HT-29 (cell line): ENCODE results near the gene MARCHF4. TPM values are rescaled to one million over a fixed set of nuclear protein-coding genes. Genes with fewer than 3 reads are reported as not detected.
A peak's percentile ranks its signal among the peaks of the same experiment; 100 is the strongest.

ENCODE experiments used
- DNase-seq: peaks from one replicate; pipeline ENCODE4 v3.0.0-alpha.2; 2015; ENCODE audit warnings: low spot score
- small RNA-seq: library from RNA; depleted of rRNA; stranded (forward); fragments of <200 nt; gene quantifications from one replicate; pipeline ENCODE3, GENCODE V24; 2014
- total RNA-seq: library from RNA; depleted of rRNA; stranded (reverse); fragments of >200 nt; shearing (Covaris generic); gene quantifications from 2 replicates; pipeline ENCODE4 v1.2.3, GENCODE V29; 2014; rRNA removed

MARCHF4 gene
- total RNA-seq, 1 experiment from 2014 or later: not detected

GRCh38 chr2:216350214-216350791 is 22.0 kb downstream of the MARCHF4 start:
- DNase-seq: no peak

- no peak for DNase-seq
Observed at GRCh38 chr2:216349366-216349765, 22.9 kb downstream of the MARCHF4 start.

DNA sequence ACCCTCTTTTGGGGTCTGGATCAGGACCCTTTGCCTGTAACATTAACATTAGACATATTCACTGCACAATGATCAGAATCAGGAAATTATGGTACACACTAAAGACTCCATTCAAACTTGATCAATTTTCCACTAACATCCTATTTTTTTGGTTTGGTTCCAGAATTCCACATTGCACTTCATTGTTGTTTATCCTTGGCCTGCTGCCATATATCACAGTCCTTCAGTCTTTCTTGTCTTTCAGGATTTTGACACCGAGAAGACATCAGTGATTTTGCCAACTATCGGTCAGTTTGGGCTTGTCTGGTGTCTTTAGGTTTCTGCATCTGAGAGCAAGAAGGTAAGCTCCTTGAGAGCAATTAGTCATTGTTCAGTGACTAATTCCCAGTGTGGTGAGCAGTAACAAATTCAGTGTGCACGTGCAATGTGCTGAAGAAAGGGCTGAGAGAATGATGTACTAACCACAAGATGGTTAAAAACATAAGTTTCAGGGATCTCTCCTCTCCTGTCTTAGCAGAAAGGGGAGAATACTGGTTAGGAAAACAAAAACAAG is 23.5 kb downstream of the MARCHF4 start:
- DNase-seq: no peak

- no peak for DNase-seq
Observed at GRCh38 chr2:216346781-216347180, 25.5 kb downstream of the MARCHF4 start.

GRCh38 chr2:216345846-216346245 is 26.4 kb downstream of the MARCHF4 start:
- DNase-seq: no peak

DNA sequence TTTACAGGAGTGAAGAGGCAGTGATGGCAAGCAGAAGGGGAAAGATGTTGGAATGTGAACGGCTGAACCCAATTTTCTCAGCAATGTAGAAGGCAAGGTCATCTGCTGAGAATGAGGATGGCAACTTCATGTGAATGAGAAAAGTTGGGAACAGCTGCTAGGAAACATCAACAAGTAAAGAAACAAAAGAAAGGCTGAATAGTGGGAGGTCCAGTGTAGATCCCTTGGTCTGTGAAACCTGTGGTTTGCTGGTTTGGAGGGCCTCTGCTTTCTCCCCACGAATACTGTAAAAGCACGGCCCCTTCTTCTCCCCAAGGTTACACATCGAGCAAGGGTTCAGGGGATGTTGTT is 27.4 kb downstream of the MARCHF4 start:
- no peak for DNase-seq

DNA sequence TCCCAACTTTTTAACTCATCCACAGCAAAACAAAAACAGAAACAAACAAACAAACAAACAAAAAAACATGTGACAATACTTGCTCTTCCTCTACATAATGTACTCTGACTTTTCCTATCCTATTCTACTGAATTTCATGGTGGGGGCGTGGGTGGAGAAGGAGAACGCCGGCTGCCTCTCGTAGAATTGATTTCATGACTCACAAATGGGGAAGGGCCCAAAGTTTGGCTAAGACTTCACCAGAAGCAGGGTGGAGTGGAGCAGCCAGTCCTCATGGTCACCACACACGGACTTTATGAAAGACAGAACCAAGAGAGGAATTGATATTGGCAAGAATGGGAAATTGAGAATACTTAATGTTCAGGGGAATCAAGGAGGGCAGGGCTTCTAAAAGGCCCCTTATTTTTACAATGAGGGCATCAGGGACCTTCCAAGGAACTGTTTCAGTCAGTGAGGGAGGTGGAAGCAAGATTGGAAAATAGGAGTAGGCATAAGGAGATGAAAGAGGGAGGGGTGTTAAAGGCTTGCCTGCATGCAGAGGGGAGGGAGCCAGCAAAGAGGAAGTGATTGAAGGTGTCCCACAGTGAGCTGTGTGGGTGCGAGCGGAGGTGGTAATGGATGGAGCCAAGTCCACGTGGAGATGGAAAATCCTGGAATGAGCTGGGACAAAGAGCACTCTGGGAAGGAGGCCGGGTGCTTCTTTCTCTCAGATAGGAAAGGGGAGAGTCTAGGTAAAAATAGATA is 27.9 kb downstream of the MARCHF4 start:
- no peak for DNase-seq

GRCh38 chr2:216343221-216343980 is 28.9 kb downstream of the MARCHF4 start:
- no peak for DNase-seq

GRCh38 chr2:216341121-216341520 is 31.2 kb downstream of the MARCHF4 start:
- DNase-seq: no peak

- DNase-seq: no peak
Observed at GRCh38 chr2:216340280-216340631, 32.0 kb downstream of the MARCHF4 start.

DNA sequence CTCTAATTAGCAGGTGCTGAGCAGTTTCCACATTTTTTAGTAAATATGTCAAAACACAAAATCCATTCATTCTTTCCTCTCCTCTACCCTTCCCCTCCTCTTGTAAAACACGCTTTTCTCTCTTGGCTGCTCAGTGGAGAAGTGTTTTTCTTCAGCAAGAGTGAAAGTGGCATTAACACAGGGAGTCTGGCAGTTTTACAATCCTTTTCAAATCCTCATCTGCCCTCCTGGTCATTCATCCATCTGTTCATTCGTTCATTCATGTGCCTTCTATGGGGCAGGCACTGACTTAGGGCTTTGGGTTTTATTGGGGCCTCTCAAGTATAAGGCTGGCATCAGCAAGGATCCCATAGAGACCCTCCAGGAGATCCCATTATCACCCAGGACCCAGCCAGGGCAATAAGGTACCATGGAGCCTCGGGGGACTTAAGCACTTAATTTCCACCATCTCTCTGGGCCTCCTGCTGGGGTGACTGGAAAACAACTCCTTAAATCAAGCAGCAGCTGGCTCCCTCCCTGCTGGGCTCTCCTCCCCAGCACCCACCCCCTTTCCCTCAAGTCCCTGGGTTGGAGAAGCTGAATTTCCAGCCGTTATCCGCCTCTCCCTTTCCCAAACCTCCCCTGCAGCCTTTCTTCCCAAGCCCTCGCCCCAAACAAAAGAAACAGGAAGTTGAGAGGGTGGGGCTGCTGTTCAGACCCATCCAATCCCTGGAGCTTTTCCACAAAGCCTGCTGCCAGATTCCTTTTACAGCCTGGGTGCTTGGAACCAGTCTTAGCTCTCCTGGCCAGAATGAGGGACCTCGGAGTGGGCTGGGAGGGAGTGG is 32.6 kb downstream of the MARCHF4 start:
- DNase-seq: no peak

DNA sequence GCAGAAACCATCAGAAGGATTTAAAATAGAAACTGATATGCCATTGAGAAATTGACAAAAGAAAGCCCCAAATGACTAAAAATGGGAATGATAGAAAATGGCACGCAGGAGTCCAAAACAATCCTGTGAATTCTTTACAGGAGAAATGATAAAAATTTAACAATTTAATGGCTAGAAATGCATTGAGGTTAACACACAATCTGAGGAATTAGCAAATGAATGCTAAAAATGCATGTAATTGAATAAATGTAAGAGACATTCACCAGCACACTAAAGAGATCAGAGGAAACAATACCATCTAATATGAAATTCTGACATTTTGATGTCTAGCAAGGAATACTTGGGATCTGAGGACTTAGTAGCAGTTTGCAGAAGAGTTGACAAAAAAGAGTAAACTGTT is 37.0 kb downstream of the MARCHF4 start:
- DNase-seq: no peak

- DNase-seq: peak; percentile 15
Observed at GRCh38 chr2:216328347-216328746, 43.9 kb downstream of the MARCHF4 start.

GRCh38 chr2:216327447-216327935 is 44.8 kb downstream of the MARCHF4 start:
- no peak for DNase-seq

Small RNAs within 50 kb of the gene (small RNA-seq; reads per million reads assigned to genes)
- not detected for gene RF00019

Other genes with a start within 250 kb of the MARCHF4 start
- gene SMARCAL1, start 40.0 kb upstream of the MARCHF4 start, total RNA-seq: 3.6 and 8.5 TPM in 2 replicates
- 2,133 and 2,247 TPM in 2 replicates for gene RPL37A, start 126.4 kb upstream of the MARCHF4 start, total RNA-seq